GM21576 (cell line): ENCODE measurements around the gene ADAMTS13.

Experiments
- ATAC-seq: cut with Tn5 transposase; IDR thresholded peaks from one replicate; pipeline ENCODE4 v1.9.1; 2021; ENCODE audit warnings: mild to moderate bottlenecking, moderate library complexity; ENCODE audit not compliant: unreplicated experiment

ADAMTS13 gene

GRCh38 chr9:133488686-133489252 is 66.6 kb downstream of the ADAMTS13 start:
- no peak for ATAC-seq

- no peak for ATAC-seq
These were observed 67.4 kb downstream of the ADAMTS13 start for GRCh38 chr9:133489253-133490190.

- no peak for ATAC-seq
These were observed 68.1 kb downstream of the ADAMTS13 start for GRCh38 chr9:133490201-133490681.

GRCh38 chr9:133490865-133491655 is 68.9 kb downstream of the ADAMTS13 start:
- ATAC-seq = no peak

DNA sequence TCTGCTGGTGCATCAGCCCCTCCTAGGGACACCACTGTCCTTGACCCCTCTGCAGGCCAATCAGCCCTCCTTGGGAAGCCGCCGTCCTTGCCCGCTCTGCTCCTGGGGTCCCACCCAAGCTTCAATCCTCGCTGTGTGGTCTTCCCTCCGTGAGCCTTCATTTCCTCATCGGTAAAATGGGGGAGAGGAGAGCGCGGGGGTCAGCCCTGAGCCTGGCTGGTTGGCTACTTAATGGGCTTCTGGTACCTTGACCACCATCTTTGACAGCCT is 69.4 kb downstream of the ADAMTS13 start:
- ATAC-seq = no peak

GRCh38 chr9:133492061-133493021 is 70.2 kb downstream of the ADAMTS13 start:
- ATAC-seq = no peak

DNA sequence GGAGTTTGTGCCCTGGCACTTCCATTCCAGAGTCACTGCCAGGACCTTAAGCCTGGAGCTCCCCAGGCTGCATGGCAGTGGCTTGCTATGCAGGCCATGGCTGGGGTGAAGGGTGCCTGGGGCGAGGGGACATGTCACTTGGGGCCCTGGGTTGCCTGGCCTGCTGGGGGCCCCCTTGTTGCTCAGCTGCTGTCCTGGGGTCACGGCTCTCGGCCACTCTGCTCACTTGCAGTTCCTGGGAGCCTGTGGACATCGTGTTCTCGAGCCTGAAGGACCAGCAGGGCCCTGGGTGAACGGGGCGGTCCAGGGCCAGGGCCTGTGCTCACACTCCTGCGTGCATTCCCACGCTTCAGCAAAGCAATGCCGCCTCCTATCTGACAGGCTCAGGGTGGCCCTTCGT is 71.3 kb downstream of the ADAMTS13 start:
- ATAC-seq = no peak

DNA sequence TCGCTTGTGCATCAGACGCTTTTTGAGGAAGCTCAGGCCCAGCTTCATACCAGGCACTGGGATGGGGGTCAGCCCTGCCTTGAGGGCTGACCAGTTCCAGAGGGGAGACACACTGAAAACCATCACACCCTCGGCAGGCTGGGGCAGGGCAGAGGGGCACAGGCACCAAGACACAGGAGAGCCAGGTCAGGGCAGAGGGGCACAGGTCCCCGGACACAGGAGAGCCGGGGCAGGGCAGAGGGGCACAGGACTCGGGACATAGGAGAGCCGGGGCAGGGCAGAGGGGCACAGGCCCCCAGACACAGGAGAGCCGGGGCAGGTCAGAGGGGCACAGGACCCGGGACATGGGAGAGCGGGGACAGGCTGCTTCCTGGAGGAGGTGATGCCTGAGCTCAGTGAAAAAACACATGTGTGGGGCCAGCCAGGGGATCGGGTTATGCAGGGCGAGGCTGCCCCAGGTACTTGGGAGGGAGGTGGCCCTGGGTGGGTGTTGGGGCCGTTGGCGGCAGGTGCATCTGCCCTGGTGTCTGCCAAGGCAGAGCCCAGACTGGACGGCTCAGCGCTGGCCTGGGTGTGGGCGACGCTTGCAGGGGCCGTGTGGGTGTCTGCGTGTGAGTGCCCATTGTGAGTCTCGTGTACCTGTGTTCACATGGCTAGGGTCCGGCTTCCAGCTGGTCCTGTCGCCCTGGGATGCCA is 71.8 kb downstream of the ADAMTS13 start:
- no peak for ATAC-seq

GRCh38 chr9:133494636-133495326 is 72.6 kb downstream of the ADAMTS13 start:
- no peak for ATAC-seq

DNA sequence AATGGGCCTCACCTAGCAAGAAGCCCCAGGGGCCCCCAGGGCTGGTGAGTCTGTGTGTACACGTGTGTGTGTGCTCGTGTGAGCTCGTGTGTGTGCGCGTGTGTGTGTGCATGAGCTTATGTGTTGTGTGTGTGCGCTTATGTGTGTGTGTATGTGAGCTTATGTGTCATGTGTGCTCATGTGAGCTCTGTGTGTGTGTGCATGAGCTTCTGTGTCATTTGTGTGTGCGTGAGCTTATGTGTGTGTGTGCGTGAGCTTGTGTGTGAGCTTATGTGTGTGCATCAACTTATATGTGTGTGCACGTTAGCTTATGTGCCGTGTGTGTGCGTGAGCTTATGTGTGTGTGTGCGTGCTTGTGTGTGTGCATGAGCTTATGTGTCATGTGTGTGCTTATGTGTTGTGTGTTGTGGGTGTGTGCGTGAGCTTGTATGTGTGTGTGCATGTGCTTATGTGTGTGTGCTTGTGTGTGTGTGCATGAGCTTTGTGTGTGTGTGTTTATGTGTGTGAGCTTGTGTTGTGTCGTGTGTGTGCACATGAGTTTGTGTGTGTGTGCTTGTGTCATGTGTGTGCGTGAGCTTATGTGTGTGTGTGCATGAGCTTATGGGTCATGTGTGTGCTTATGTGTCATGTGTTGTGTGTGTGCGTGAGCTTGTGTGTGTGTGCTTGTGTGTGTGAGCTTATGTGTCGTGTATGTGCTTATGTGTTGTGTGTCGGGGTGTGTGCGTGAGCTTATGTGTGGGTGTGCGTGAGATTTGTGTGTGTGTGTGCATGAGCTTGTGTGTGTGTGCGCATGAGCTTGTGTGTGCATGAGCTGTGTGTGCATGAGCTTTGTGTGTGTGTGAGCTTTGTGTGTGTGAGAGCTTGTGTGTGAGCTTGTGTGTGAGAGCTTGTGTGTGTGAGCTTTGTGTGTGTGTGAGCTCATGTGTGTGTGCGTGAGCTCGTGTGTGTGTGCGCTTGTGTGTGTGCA is 73.4 kb downstream of the ADAMTS13 start:
- ATAC-seq = no peak

- ATAC-seq = no peak
These were observed 75.0 kb downstream of the ADAMTS13 start for GRCh38 chr9:133496861-133497842.

DNA sequence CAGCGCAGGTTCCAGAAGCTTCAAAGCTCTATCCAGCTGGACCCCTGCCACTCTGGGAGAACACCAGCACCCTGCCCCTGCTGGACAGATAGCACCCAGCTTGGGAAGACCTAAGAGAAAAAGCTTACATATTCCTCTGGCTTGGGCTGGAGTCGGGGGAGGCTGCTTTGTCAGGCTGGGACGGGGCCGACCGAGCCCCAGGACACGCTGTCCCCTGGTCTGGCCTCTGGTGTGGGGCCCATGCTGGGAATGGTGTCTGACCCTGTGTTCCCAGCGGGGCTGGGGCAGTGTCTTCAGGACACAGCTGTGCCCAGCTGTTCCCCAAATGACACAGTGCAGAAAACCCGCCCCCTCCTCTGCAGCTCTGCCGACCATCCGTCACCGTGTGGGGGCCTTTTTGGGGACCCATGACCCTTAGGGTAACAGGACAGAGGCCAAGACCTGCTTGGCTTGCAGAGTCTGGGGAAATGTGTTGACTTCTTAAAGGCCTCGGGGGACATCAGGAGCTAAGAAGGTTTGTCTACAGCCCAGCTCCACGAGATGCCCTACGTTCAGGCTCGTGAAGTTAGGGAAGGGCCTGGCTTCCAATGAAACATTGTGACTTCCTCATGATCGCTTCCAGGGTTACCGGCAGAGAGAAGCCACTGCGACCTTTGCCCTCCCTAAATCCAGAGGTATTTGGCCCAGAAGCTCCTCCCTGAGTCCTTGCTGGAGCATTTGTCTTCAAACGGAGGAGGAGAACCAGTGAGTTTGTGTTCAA is 77.1 kb downstream of the ADAMTS13 start:
- no peak for ATAC-seq

DNA sequence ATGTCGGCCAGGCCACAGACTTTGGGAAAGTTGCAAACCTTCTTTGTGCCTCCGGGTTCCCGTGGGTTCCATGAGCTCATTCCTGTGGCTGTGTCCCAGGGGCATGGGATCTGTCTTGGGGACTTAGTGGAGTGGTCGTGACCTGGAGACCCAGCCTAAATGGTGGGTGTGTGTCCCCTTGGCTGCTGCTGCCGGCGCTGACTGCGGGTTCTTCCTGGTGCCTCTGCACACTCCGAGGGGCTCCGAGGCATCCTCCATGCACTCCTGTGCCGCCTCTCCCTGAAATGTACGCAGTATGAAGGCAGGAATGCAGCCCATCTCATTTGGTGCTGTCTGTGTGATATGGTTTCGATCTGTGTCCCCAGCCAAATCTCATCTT is 77.7 kb downstream of the ADAMTS13 start:
- ATAC-seq = no peak

DNA sequence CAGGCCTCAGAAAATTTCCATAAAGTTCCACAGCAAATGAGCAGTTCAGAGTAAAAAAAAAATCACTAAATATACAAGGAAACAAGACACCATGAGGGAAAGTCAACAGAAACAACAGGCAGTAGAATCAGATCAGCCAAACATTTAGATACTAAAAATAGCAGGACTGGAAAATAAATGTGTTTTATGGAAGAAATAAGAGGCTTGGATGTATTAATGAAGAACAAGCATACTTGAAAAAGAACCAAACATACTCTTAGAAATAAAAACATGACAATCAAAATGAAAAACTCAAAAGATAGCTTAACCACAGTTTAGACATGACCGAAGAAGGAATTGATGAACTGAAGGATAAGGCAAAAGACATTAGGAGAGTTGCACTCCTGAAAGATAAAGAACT is 79.9 kb downstream of the ADAMTS13 start:
- ATAC-seq = no peak

GRCh38 chr9:133505186-133505830 is 83.1 kb downstream of the ADAMTS13 start:
- no peak for ATAC-seq
